Colonic mucosa (tissue), 4 donors: ENCODE measurements around the gene MEPE. TPM values are rescaled to one million over a fixed set of nuclear protein-coding genes. Genes with fewer than 3 reads are reported as not detected.

Experiments
- DNase-seq: peaks from one replicate; pipeline ENCODE4 v3.0.0-alpha.2; 2020
- H3K27ac ChIP-seq: fragments of 200-600 bp; one replicate; pipeline ENCODE4 v1.8.0; 2021
- H3K27me3 ChIP-seq: fragments of 200-600 bp; one replicate; pipeline ENCODE4 v1.8.0; 2021
- H3K36me3 ChIP-seq: fragments of 200-600 bp; one replicate; pipeline ENCODE4 v1.8.0; 2021
- H3K4me1 ChIP-seq: fragments of 200-600 bp; one replicate; pipeline ENCODE4 v1.8.0; 2021; ENCODE audit warnings: mild to moderate bottlenecking
- H3K4me3 ChIP-seq: fragments of 200-600 bp; one replicate; pipeline ENCODE4 v1.8.0; 2021
- H3K9ac ChIP-seq, 2 donors: one replicate each; pipeline ENCODE4 v1.7.0; 2013; ENCODE audit warnings: control low read depth in 2 of 2, low read depth in 2 of 2, low read length in 2 of 2
- H3K9me3 ChIP-seq: fragments of 200-600 bp; one replicate; pipeline ENCODE4 v1.8.0; 2021
- intact Hi-C: fragments of 100-400 bp; cut with DNase I; formaldehyde crosslinking; loops from one replicate; pipeline ENCODE4 v1.14.1; 2022
- total RNA-seq, 2 donors: library from RNA; stranded (reverse); fragmentation: NEBNext Ultra II Directional in 1 of 2; extraction: Animal tissue kit (Norgen Biotek cat#: 25700) in 1 of 2; gene quantifications; one replicate each; pipeline ENCODE4 v1.2.1, GENCODE V29; 2021
- TF ChIP-seq, protein P1 (sequence below): fragments of 200-600 bp; IDR thresholded peaks from one replicate; pipeline ENCODE4 v1.8.0; 2022; ENCODE audit warnings: antibody characterized with exemption, mild to moderate bottlenecking
- donor health status: healthy.
- donor health status: DM: no; HTN: no; CAD: no.
- donor health status: DM: no; HTN: no; CAD: no.

The MEPE gene
- total RNA-seq, 2 donors from 2014 or later, result not detected

DNA sequence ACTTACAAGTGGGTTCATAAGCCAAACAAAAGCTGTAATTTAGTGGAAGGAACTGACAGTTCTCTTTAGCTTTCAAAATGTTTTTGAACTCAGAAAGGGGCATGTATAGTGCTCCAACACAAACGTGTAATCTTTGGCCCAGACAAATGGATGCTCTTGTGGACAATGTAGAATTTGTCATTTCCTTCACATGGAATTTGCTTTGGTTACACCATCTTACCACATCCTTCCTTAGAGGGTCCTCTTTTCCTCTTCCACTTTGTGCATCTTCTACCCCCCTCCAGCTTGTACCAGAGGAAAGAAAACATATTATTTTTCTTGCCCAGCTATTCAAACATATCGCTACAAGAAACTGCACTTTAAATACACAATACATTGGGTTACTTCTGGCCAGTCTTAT lies 42.4 kb downstream of the MEPE start:
- Histone ChIP-seq H3K27ac (no peak overlapping the region), H3K4me1 (no peaks in the 10 kb centered on the region), H3K27me3 (no peaks in the 10 kb centered on the region), H3K4me3 (no peak overlapping the region), H3K36me3 (no peaks in the 10 kb centered on the region), H3K9me3 (no peaks in the 10 kb centered on the region), H3K9ac (no peak overlapping the region)
- intact Hi-C loops, result no loop called here
- no peak for DNase-seq
- TF ChIP-seq, protein P1, sequence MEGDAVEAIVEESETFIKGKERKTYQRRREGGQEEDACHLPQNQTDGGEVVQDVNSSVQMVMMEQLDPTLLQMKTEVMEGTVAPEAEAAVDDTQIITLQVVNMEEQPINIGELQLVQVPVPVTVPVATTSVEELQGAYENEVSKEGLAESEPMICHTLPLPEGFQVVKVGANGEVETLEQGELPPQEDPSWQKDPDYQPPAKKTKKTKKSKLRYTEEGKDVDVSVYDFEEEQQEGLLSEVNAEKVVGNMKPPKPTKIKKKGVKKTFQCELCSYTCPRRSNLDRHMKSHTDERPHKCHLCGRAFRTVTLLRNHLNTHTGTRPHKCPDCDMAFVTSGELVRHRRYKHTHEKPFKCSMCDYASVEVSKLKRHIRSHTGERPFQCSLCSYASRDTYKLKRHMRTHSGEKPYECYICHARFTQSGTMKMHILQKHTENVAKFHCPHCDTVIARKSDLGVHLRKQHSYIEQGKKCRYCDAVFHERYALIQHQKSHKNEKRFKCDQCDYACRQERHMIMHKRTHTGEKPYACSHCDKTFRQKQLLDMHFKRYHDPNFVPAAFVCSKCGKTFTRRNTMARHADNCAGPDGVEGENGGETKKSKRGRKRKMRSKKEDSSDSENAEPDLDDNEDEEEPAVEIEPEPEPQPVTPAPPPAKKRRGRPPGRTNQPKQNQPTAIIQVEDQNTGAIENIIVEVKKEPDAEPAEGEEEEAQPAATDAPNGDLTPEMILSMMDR, result no peak

DNA sequence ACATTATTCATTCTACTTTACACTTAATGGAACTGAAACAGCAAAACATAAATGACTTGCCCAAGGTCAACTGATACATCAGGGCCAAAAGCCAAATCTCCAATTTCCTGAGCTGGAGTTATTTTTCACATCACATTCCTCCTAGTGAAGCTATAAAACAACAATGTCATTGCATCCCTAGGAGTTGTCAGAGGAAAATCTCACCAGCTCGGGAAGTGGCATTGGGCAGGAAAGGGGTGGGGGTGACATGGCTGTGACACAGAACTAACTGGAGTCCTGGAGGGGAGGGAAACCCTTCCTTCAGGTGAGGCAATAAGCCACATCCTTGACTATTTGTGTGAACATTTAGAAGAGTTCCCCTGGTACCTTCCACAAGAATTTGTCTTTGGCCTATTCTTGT lies 47.3 kb downstream of the MEPE start:
- intact Hi-C loops, result no loop called here
- no peaks in the 10 kb centered on the region for H3K27me3 ChIP-seq
- TF ChIP-seq, protein P1, result no peak

DNA sequence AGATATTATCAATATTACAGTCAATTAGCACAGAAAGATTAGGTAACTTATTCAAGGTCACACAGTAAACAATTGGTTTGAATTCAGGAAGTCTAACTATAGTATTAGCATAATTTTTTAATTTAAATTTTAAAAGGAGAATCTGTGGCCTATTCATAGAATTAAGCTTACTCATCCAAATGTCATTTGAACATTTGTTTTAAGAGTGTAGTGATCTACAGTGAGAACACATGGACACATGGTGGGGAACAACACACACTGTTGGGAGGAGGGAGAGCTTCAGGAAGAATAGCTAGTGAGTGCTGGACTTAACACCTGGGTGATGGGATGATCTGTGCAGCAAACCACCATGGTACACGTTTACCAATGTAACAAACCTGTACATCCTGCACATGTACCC lies 48.3 kb downstream of the MEPE start:
- Histone ChIP-seq H3K27ac (no peak overlapping the region), H3K4me3 (no peak overlapping the region), H3K9ac (no peak overlapping the region), H3K9me3 (no peaks in the 10 kb centered on the region), H3K27me3 (no peaks in the 10 kb centered on the region), H3K4me1 (no peaks in the 10 kb centered on the region), H3K36me3 (no peaks in the 10 kb centered on the region)
- TF ChIP-seq, protein P1, result no peak
- intact Hi-C loops, result no loop called here
- no peak for DNase-seq

More for the DNA sequence above, 47.3 kb downstream of the MEPE start:
- no peak overlapping the region for H3K4me3 ChIP-seq
- H3K27ac ChIP-seq, result no peak overlapping the region
- DNase-seq, result no peak
- no peak overlapping the region for H3K9ac ChIP-seq
- H3K4me1 ChIP-seq, result no peaks in the 10 kb centered on the region
- H3K9me3 ChIP-seq, result no peaks in the 10 kb centered on the region
- no peaks in the 10 kb centered on the region for H3K36me3 ChIP-seq

DNA sequence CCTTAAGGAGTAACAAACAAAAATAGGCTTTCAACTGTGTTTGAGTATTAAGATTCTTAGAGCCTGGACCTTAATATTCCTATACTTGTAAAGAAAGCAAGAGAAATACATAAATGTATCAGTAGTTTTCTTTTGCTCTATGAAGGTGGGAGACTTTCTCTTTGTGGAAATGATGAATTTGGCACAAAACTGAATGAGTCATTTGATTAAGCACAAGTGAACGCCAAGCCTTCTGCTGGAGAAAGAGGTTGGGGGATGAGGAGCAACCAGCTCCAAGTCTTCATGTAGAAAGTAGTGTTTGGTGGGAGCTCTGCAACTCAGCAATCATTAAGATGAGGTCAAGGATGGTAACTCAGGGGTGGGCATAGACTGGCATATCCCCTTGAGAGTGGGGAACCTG lies 49.6 kb downstream of the MEPE start:
- Histone ChIP-seq H3K9me3 (no peaks in the 10 kb centered on the region), H3K9ac (no peak overlapping the region)
- intact Hi-C loops, result no loop called here

DNA sequence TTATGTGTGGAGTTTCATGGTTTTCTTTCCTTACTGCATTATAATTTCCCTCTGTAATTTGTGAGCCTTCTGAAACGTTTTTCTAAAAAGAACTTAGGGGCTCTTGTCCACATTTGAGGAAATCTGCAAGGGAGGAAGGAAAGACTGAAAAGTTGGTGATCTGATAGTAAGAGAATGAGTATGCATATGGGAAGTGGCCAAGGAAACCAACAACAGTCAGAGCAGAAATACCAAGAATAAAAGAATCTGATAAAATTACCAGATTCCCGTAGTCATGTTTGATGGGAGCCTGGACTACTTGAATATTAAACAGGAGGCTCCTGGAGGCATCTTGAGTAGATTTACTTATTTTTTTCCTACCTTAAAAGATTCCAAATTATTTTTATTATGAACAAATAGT lies 50.1 kb downstream of the MEPE start:
- H3K4me1 ChIP-seq, result no peaks in the 10 kb centered on the region
- H3K27me3 ChIP-seq, result no peaks in the 10 kb centered on the region
- no peak for DNase-seq
- TF ChIP-seq, protein P1, result no peak
- intact Hi-C loops, result no loop called here
- H3K36me3 ChIP-seq, result no peaks in the 10 kb centered on the region
- H3K9me3 ChIP-seq, result no peaks in the 10 kb centered on the region
- no peak overlapping the region for H3K27ac ChIP-seq
- H3K4me3 ChIP-seq, result no peak overlapping the region
- no peak overlapping the region for H3K9ac ChIP-seq

More for the DNA sequence above, 49.6 kb downstream of the MEPE start:
- Histone ChIP-seq H3K27me3 (no peaks in the 10 kb centered on the region), H3K4me1 (no peaks in the 10 kb centered on the region), H3K27ac (no peak overlapping the region), H3K36me3 (no peaks in the 10 kb centered on the region), H3K4me3 (no peak overlapping the region)
- TF ChIP-seq, protein P1, result no peak
- no peak for DNase-seq
